GM12865 (cell line): Measurements from ENCODE around the gene NLRC4.
"Not testable (repeated sequence)": the region's sequence is repeated elsewhere in the genome, so short reads cannot be mapped to it uniquely, and the experiment has no call there.

ENCODE experiments used
- DNase-seq: peaks from one replicate; pipeline ENCODE4 v3.0.0; 2010; ENCODE audit warnings: low read depth
- H3K4me3 ChIP-seq: 2 replicates; pipeline ENCODE4 v1.5.1; 2011; ENCODE audit warnings: mild to moderate bottlenecking, low read depth, low read length, control low read depth
- CTCF ChIP-seq: IDR thresholded peaks from 2 replicates; pipeline ENCODE4 v1.5.1; 2011; ENCODE audit warnings: low read length, control low read depth, low read depth, inconsistent platforms; ENCODE audit not compliant: insufficient read depth; ENCODE audit errors: missing control alignments

Gene NLRC4

GRCh38 chr2:32264422-32265105 lies at the start of gene NLRC4:
TSS of gene NLRC4 (minus strand) at chr2:32264886. CDS start at chr2:32256775, 8,111 bp downstream.
- no peak for TF ChIP-seq CTCF
- peak; percentile 76 for DNase-seq
- H3K4me3 ChIP-seq: peak within 1 kb of the TSS; percentile 49

- TF ChIP-seq CTCF: no peak
- DNase-seq: no peak
Observed at GRCh38 chr2:32310577-32310976, 45.9 kb upstream of the NLRC4 start.

GRCh38 chr2:32293966-32294562 lies 29.4 kb upstream of the NLRC4 start:
- H3K4me3 ChIP-seq, DNase-seq: not testable (repeated sequence)

More at GRCh38 chr2:32310577-32310976, 45.9 kb upstream of the NLRC4 start:
- no peak overlapping the region for H3K4me3 ChIP-seq

- not testable (repeated sequence) for DNase-seq, H3K4me3 ChIP-seq
Observed at GRCh38 chr2:32293493-32293892, 28.8 kb upstream of the NLRC4 start.

GRCh38 chr2:32291746-32292145 lies 27.1 kb upstream of the NLRC4 start:
- no peak for TF ChIP-seq CTCF
- H3K4me3 ChIP-seq: no peak overlapping the region

GRCh38 chr2:32290000-32290339 lies 25.3 kb upstream of the NLRC4 start:
- no peak overlapping the region for H3K4me3 ChIP-seq
- no peak for DNase-seq
- no peak for TF ChIP-seq CTCF

More at GRCh38 chr2:32291746-32292145, 27.1 kb upstream of the NLRC4 start:
- DNase-seq: no peak

- no peak overlapping the region for H3K4me3 ChIP-seq
- no peak for DNase-seq
- TF ChIP-seq CTCF: no peak
Observed at GRCh38 chr2:32289165-32289999, 24.7 kb upstream of the NLRC4 start.

GRCh38 chr2:32284321-32284720 lies 19.6 kb upstream of the NLRC4 start:
- H3K4me3 ChIP-seq: no peak overlapping the region
- no peak for TF ChIP-seq CTCF
- peak; percentile 35 for DNase-seq
